MCF 10A (cell line): ENCODE measurements around the gene SLC27A5. TPM values are rescaled to one million over a fixed set of nuclear protein-coding genes. Genes with fewer than 3 reads are reported as not detected.

Experiments
- BruUV-seq: library from RNA; stranded (reverse); fragments of 400-500 nt; replicated peaks from 2 replicates; lab custom pipeline; 2021; lab: Mats Ljungman, UMichigan
- CTCF ChIA-PET: fragments of 300-600 bp; sonication (Branson Sonifier 250); formaldehyde crosslinking; extraction: SDS; loops from one replicate; lab custom pipeline; 2021; ENCODE audit warnings: antibody characterized with exemption, inconsistent platforms; lab: Yijun Ruan, JAX
- POLR2A ChIA-PET: fragments of 300-600, 350-650 bp; sonication (Branson Sonifier 250); formaldehyde crosslinking; extraction: SDS; loops from one replicate; lab custom pipeline; 2020; ENCODE audit warnings: antibody characterized with exemption, inconsistent platforms; lab: Yijun Ruan, JAX
- DNase-seq: peaks from one replicate; pipeline ENCODE4 v3.0.0-alpha.2; 2018; ENCODE audit not compliant: unreplicated experiment
- H3K27ac Mint-ChIP-seq: one replicate; pipeline ENCODE4 v1.8.0; 2022; ENCODE audit warnings: mild to moderate bottlenecking, low read depth, mixed read lengths; ENCODE audit not compliant: unreplicated experiment
- H3K27me3 Mint-ChIP-seq: one replicate; pipeline ENCODE4 v1.8.0; 2022; ENCODE audit warnings: mixed read lengths; ENCODE audit not compliant: insufficient read depth, unreplicated experiment
- H3K36me3 Mint-ChIP-seq: one replicate; pipeline ENCODE4 v1.8.0; 2022; ENCODE audit warnings: mild to moderate bottlenecking, moderate library complexity, mixed read lengths; ENCODE audit not compliant: insufficient read depth, unreplicated experiment
- H3K4me1 Mint-ChIP-seq: one replicate; pipeline ENCODE4 v1.8.0; 2022; ENCODE audit warnings: mixed read lengths; ENCODE audit not compliant: insufficient read depth, unreplicated experiment
- H3K4me3 Mint-ChIP-seq: one replicate; pipeline ENCODE4 v1.8.0; 2022; ENCODE audit warnings: mild to moderate bottlenecking, moderate library complexity, mixed read lengths; ENCODE audit not compliant: unreplicated experiment
- H3K9me3 Mint-ChIP-seq: one replicate; pipeline ENCODE4 v1.8.0; 2022; ENCODE audit warnings: mixed read lengths; ENCODE audit not compliant: unreplicated experiment
- CTCF ChIP-seq: fragments of 200-600 bp; IDR thresholded peaks from one replicate; pipeline ENCODE4 v1.8.0; 2022; ENCODE audit warnings: antibody characterized with exemption, mild to moderate bottlenecking; ENCODE audit not compliant: unreplicated experiment
- intact Hi-C: fragments of 100-400 bp; cut with micrococcal nuclease; formaldehyde crosslinking; loops from 2 replicates; pipeline ENCODE4 v1.14.1; 2022
- total RNA-seq: library from RNA; stranded (reverse); gene quantifications from 2 replicates; pipeline ENCODE4 v1.2.3, GENCODE V29; 2022

SLC27A5 gene
- total RNA-seq, 1 experiment from 2014 or later: 22.5 TPM

- no TSS peak for BruUV-seq
- no peaks in the 10 kb centered on the region for H3K27me3 Mint-ChIP-seq
- H3K4me3 Mint-ChIP-seq: no peak overlapping the region
- intact Hi-C loops: no loop called here
- peaks cover 26% of the 10 kb centered on the region for H3K36me3 Mint-ChIP-seq
- H3K27ac Mint-ChIP-seq: no peak overlapping the region
- ChIA-PET POLR2A (interaction anchor here (0.6 to 1.1 kb wide), 3 partner anchors 30 to 156 kb away, joined by 3 to 4 read pairs (median 3); partner anchors contain the start of gene ZBTB45), CTCF (interaction anchor here (0.6 kb wide), 2 partner anchors 21 to 29 kb away, joined by 3 read pairs; no protein-coding TSS in a partner anchor)
- no peaks in the 10 kb centered on the region for H3K9me3 Mint-ChIP-seq
- H3K4me1 Mint-ChIP-seq: no peaks in the 10 kb centered on the region
- no peak for DNase-seq
- TF ChIP-seq CTCF: no peak
Observed at GRCh38 chr19:58483776-58484175, 28.0 kb downstream of the SLC27A5 start.

DNA sequence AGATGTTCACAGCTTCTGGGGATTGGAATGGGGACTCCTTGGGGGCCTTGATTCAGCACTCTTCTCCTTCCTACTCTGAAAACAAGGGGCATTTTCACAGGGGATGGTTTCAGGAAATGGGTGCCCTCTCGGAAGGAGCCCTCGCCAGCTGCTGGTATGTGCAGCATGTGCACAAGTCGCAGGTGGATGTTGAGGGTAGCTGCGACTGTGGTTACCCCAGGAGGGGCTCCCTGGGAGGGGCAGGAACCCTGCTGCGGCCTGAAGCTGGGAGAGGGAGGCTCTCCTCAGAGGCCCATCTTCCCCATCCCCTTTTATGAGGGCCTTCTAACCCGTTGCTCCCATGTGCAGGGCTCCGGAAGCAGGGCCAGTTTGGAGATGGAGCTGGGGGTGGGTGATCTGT, 29.4 kb downstream of the SLC27A5 start:
- BruUV-seq: no TSS peak
- CTCF ChIA-PET: interaction anchor here (0.6 kb wide), 1 partner anchor 53 kb away, joined by 3 read pairs; no protein-coding TSS in a partner anchor
- H3K27me3 Mint-ChIP-seq: no peaks in the 10 kb centered on the region

GRCh38 chr19:58480831-58481230, 31.0 kb downstream of the SLC27A5 start:
- ChIA-PET CTCF (no interaction called here), POLR2A (no interaction called here)
- no peak for TF ChIP-seq CTCF
- intact Hi-C loops: no loop called here
- Mint-ChIP-seq H3K9me3 (no peaks in the 10 kb centered on the region), H3K4me3 (no peak overlapping the region), H3K4me1 (peaks cover 10% of the 10 kb centered on the region), H3K27ac (no peak overlapping the region), H3K27me3 (no peaks in the 10 kb centered on the region), H3K36me3 (peaks cover 49% of the 10 kb centered on the region)
- no TSS peak for BruUV-seq
- no peak for DNase-seq

More for the DNA sequence above, 29.4 kb downstream of the SLC27A5 start:
- intact Hi-C loops: no loop called here
- no peak for DNase-seq
- Mint-ChIP-seq H3K4me3 (no peak overlapping the region), H3K36me3 (peaks cover 34% of the 10 kb centered on the region), H3K27ac (no peak overlapping the region), H3K9me3 (no peaks in the 10 kb centered on the region), H3K4me1 (peaks cover 4% of the 10 kb centered on the region)
- POLR2A ChIA-PET: interaction anchor here (0.5 to 1.9 kb wide), 3 partner anchors 13 to 74 kb away, joined by 3 to 6 read pairs (median 3); partner anchors contain the start of gene ZNF584
- no peak for TF ChIP-seq CTCF

- CTCF ChIA-PET: no interaction called here
- Mint-ChIP-seq H3K27me3 (no peaks in the 10 kb centered on the region), H3K4me3 (no peak overlapping the region), H3K4me1 (peaks cover 10% of the 10 kb centered on the region), H3K27ac (no peak overlapping the region), H3K36me3 (peaks cover 53% of the 10 kb centered on the region), H3K9me3 (no peaks in the 10 kb centered on the region)
- intact Hi-C loops: no loop called here
- TF ChIP-seq CTCF: no peak
- BruUV-seq: no TSS peak
- no peak for DNase-seq
- POLR2A ChIA-PET: no interaction called here
Observed at GRCh38 chr19:58480481-58480830, 31.3 kb downstream of the SLC27A5 start.
